ENCODE data around the gene RFFL. TPM values are rescaled to one million over a fixed set of nuclear protein-coding genes. Genes with fewer than 3 reads are reported as not detected.
A peak's percentile ranks its signal among the peaks of the same experiment; 100 is the strongest.

RFFL gene
- polyA plus RNA-seq, 3 donors = 5.5 to 9.9 (median 7.6) TPM

- 62 to 91% (median 70%) methylated on average over 3 of the region's 3 CpGs for WGBS, 3 donors
- H3K27ac ChIP-seq (ENCODE audit: low read depth, low read length) = no peak overlapping the region
These were observed 71.9 kb downstream of the RFFL start for GRCh38 chr17:34991606-34992005.

- no peak overlapping the region for H3K27ac ChIP-seq (ENCODE audit: low read depth, low read length)
- whole genome bisulfite sequencing, 3 donors = 32 to 47% (median 47%) methylated on average over 6 of the region's 6 CpGs
These were observed 72.6 kb downstream of the RFFL start for GRCh38 chr17:34990921-34991365.

GRCh38 chr17:34989473-34989872, 74.0 kb downstream of the RFFL start:
- H3K27ac ChIP-seq (ENCODE audit: low read depth, low read length) = no peak overlapping the region
- WGBS, 3 donors = 77 to 87% (median 87%) methylated on average over 10 of the region's 10 CpGs

GRCh38 chr17:34988644-34989043, 74.9 kb downstream of the RFFL start:
- no peak overlapping the region for H3K27ac ChIP-seq (ENCODE audit: low read depth, low read length)
- 68 to 95% (median 77%) methylated on average over 2 of the region's 2 CpGs for WGBS, 3 donors

GRCh38 chr17:34987232-34987631, 76.3 kb downstream of the RFFL start:
- WGBS, 3 donors = 75 to 90% (median 88%) methylated on average over 2 of the region's 2 CpGs
- no peak overlapping the region for H3K27ac ChIP-seq (ENCODE audit: low read depth, low read length)

GRCh38 chr17:34981538-34982241, 81.8 kb downstream of the RFFL start:
- 11 to 17% (median 15%) methylated on average over 8 of the region's 8 CpGs for WGBS, 3 donors
- no peak overlapping the region for H3K27ac ChIP-seq (ENCODE audit: low read depth, low read length)

- peak overlapping the region; percentile 90 for H3K27ac ChIP-seq (ENCODE audit: low read depth, low read length)
- 0 to 1% (median 1%) methylated on average over 44 to 69 of the region's 69 CpGs for WGBS, 3 donors
These were observed 82.6 kb downstream of the RFFL start for GRCh38 chr17:34980681-34981537.

GRCh38 chr17:34980353-34980680, 83.2 kb downstream of the RFFL start, which contains the start of gene LIG3:
LIG3 (plus strand) TSS chr17:34980512; CDS start chr17:34983006, 2,494 bp downstream.
- H3K27ac ChIP-seq (ENCODE audit: low read depth, low read length) = peak within 1 kb of the TSS; percentile 90
- 0% methylated on average over 36 to 39 of the region's 39 CpGs for WGBS, 3 donors

GRCh38 chr17:34979650-34980352, 83.7 kb downstream of the RFFL start:
- peak overlapping the region; percentile 31 for H3K27ac ChIP-seq (ENCODE audit: low read depth, low read length)
- 20 to 24% (median 21%) methylated on average over 15 of the region's 15 CpGs for WGBS, 3 donors

- WGBS, 3 donors = 90 to 91% (median 91%) methylated on average over 7 of the region's 7 CpGs
- H3K27ac ChIP-seq (ENCODE audit: low read depth, low read length) = no peak overlapping the region
These were observed 84.4 kb downstream of the RFFL start for GRCh38 chr17:34979153-34979552.

- WGBS, 3 donors = 82 to 90% (median 83%) methylated on average over 3 of the region's 3 CpGs
- H3K27ac ChIP-seq (ENCODE audit: low read depth, low read length) = no peak overlapping the region
These were observed 88.4 kb downstream of the RFFL start for GRCh38 chr17:34974794-34975785.

GRCh38 chr17:34974179-34974578, 89.3 kb downstream of the RFFL start:
- 26 to 40% (median 38%) methylated on average over 2 of the region's 2 CpGs for WGBS, 3 donors
- no peak overlapping the region for H3K27ac ChIP-seq (ENCODE audit: low read depth, low read length)

GRCh38 chr17:34961093-34961911, 102.2 kb downstream of the RFFL start, which contains the start of the genes CCT6B and ZNF830:
CCT6B (minus strand) TSS chr17:34961460; CDS start chr17:34961393, 67 bp downstream.
ZNF830 (plus strand) TSS chr17:34961540; CDS start chr17:34961567, 27 bp downstream.
- 1% methylated on average over 65 of the region's 65 CpGs for WGBS, 3 donors
- H3K27ac ChIP-seq (ENCODE audit: low read depth, low read length) = peak within 1 kb of the TSS; percentile 84

GRCh38 chr17:34958438-34958837, 105.1 kb downstream of the RFFL start:
- whole genome bisulfite sequencing, 3 donors = 68 to 79% (median 75%) methylated on average over 1 of the region's 1 CpG
- H3K27ac ChIP-seq (ENCODE audit: low read depth, low read length) = no peak overlapping the region

All from adipose tissue (tissue), 3 donors.